ENCODE results near the gene SIVA1.

Gene SIVA1

DNA sequence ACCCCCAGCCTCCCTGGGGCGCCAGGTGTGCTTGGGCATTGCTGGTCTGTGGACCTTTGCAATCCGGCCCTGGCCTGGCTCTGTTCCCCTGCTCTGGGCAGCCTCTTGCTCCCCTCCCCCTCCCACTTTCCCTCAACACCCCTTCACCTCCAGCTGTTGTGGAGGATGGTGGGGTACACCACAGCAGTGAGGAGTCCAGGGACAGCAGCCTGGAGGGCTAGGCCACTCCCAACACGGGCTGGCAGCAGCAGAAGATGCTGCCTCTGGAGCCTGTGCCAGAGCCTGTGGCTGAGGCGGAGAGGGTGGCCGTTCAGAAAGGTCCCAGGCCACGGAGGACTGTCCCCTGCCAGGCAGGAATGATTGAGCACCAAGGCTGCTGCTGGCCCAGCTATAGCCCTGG, 55.5 kb downstream of the SIVA1 start:
- H3K4me3 ChIP-seq (ENCODE audit: low read depth in 1 of 2, low read length in 2 of 2): no peak overlapping the region
- H3K36me3 ChIP-seq (ENCODE audit: insufficient read depth, low read length): peaks cover 3% of the 10 kb centered on the region
- H3K27me3 ChIP-seq (ENCODE audit: control insufficient read depth in 1 of 2, insufficient read depth in 2 of 2, low read length in 2 of 2): no peaks in the 10 kb centered on the region
- no peak overlapping the region for H3K9ac ChIP-seq (ENCODE audit: low read length)
- H3K27ac ChIP-seq (ENCODE audit: low read depth, low read length): no peak overlapping the region
- no peaks in the 10 kb centered on the region for H3K9me3 ChIP-seq (ENCODE audit: low read length)
- H3K4me1 ChIP-seq (ENCODE audit: insufficient read depth, low read length): no peaks in the 10 kb centered on the region

Measured in muscle layer of colon (tissue), 2 donors.